WTC11 (cell line): Measurements from ENCODE around the gene CTNND2. TPM values are rescaled to one million over a fixed set of nuclear protein-coding genes. Genes with fewer than 3 reads are reported as not detected.
A peak's percentile ranks its signal among the peaks of the same experiment; 100 is the strongest.

Experiments used
- ATAC-seq: fragments of 200-7000 bp; cut with Tn5 transposase; 2 replicates; pipeline ENCODE4 v1.10.0; 2021; ENCODE audit warnings: mild to moderate bottlenecking, moderate library complexity
- CTCF ChIA-PET: fragments of 300-600 bp; sonication (Branson Sonifier 250); formaldehyde crosslinking; loops from one replicate; lab custom pipeline; 2021; ENCODE audit warnings: antibody characterized with exemption; lab: Charles Lee
- POLR2A ChIA-PET: fragments of 350-600 bp; sonication (Branson Sonifier 250); formaldehyde crosslinking; loops from one replicate; lab custom pipeline; 2021; ENCODE audit warnings: antibody characterized with exemption; lab: Charles Lee
- DNase-seq: peaks from one replicate; pipeline ENCODE4 v3.0.0; 2021; ENCODE audit warnings: low spot score
- H3K27ac Mint-ChIP-seq: 2 replicates; pipeline ENCODE4 v1.8.0; 2021; ENCODE audit warnings: mixed read lengths
- H3K27me3 Mint-ChIP-seq: 2 replicates; pipeline ENCODE4 v1.8.0; 2021; ENCODE audit warnings: low read depth, mild to moderate bottlenecking, moderate library complexity, mixed read lengths
- H3K36me3 Mint-ChIP-seq: 2 replicates; pipeline ENCODE4 v1.8.0; 2021; ENCODE audit warnings: mixed read lengths
- H3K4me1 Mint-ChIP-seq: 2 replicates; pipeline ENCODE4 v1.8.0; 2022; ENCODE audit warnings: mixed read lengths
- H3K4me3 Mint-ChIP-seq: 2 replicates; pipeline ENCODE4 v1.8.0; 2021; ENCODE audit warnings: mild to moderate bottlenecking, moderate library complexity, mixed read lengths
- H3K9me3 Mint-ChIP-seq: 2 replicates; pipeline ENCODE4 v1.8.0; 2021; ENCODE audit warnings: mixed read lengths
- AFF4 ChIP-seq: sonication (generic); formaldehyde crosslinking; IDR thresholded peaks from 2 replicates; pipeline ENCODE4 v1.8.1; 2023; ENCODE audit warnings: mild to moderate bottlenecking, missing genetic modification reagents, borderline replicate concordance
- AR ChIP-seq: fragments of 250-450 bp; sonication (Bioruptor Pico); IDR thresholded peaks from 2 replicates; pipeline ENCODE4 v1.9.0; 2021; ENCODE audit warnings: mild to moderate bottlenecking
- EMX1 ChIP-seq: fragments of 250-450 bp; sonication (Bioruptor Pico); IDR thresholded peaks from 2 replicates; pipeline ENCODE4 v1.8.0; 2021; ENCODE audit warnings: mild to moderate bottlenecking
- FOXJ3 ChIP-seq: sonication (generic); formaldehyde crosslinking; IDR thresholded peaks from 2 replicates; pipeline ENCODE4 v1.9.0; 2021; ENCODE audit warnings: missing genetic modification reagents, mild to moderate bottlenecking, borderline replicate concordance
- FOXK1 ChIP-seq: sonication (generic); formaldehyde crosslinking; IDR thresholded peaks from 2 replicates; pipeline ENCODE4 v1.8.0; 2022; ENCODE audit warnings: mild to moderate bottlenecking, moderate library complexity, missing genetic modification reagents
- FOXP1 ChIP-seq: sonication (generic); formaldehyde crosslinking; IDR thresholded peaks from 2 replicates; pipeline ENCODE4 v1.8.0; 2022; ENCODE audit warnings: missing genetic modification reagents, mild to moderate bottlenecking, moderate library complexity, borderline replicate concordance
- GTF2I ChIP-seq: fragments of 250-450 bp; sonication (Bioruptor Pico); conservative IDR thresholded peaks from 2 replicates; pipeline ENCODE4 v1.4.0; 2021; ENCODE audit warnings: mild to moderate bottlenecking
- IRF2 ChIP-seq: sonication (generic); formaldehyde crosslinking; IDR thresholded peaks from 2 replicates; pipeline ENCODE4 v1.8.0; 2022; ENCODE audit warnings: low read depth, missing genetic modification reagents, borderline replicate concordance
- JAZF1 ChIP-seq: fragments of 250-450 bp; sonication (Bioruptor Pico); IDR thresholded peaks from 2 replicates; pipeline ENCODE4 v1.9.0; 2021; ENCODE audit warnings: moderate library complexity, mild to moderate bottlenecking, inconsistent platforms
- MAX ChIP-seq: sonication (generic); formaldehyde crosslinking; IDR thresholded peaks from 2 replicates; pipeline ENCODE4 v1.8.0; 2022; ENCODE audit warnings: mild to moderate bottlenecking, missing genetic modification reagents
- NR2C2 ChIP-seq: sonication (generic); formaldehyde crosslinking; IDR thresholded peaks from 2 replicates; pipeline ENCODE4 v1.8.0; 2022; ENCODE audit warnings: mild to moderate bottlenecking, missing genetic modification reagents
- NR3C1 ChIP-seq: sonication (generic); formaldehyde crosslinking; conservative IDR thresholded peaks from 2 replicates; pipeline ENCODE4 v1.8.1; 2023; ENCODE audit warnings: low read depth, mild to moderate bottlenecking, missing genetic modification reagents
- PRRX2 ChIP-seq: fragments of 250-450 bp; sonication (Bioruptor Pico); IDR thresholded peaks from 2 replicates; pipeline ENCODE4 v1.8.0; 2021; ENCODE audit warnings: mild to moderate bottlenecking
- RELA ChIP-seq: sonication (generic); formaldehyde crosslinking; IDR thresholded peaks from 2 replicates; pipeline ENCODE4 v1.8.1; 2022; ENCODE audit warnings: missing genetic modification reagents, mild to moderate bottlenecking, borderline replicate concordance
- SMAD3 ChIP-seq: sonication (generic); formaldehyde crosslinking; IDR thresholded peaks from 2 replicates; pipeline ENCODE4 v1.8.0; 2022; ENCODE audit warnings: missing genetic modification reagents, mild to moderate bottlenecking, borderline replicate concordance
- SOX15 ChIP-seq: fragments of 250-450 bp; sonication (Bioruptor Pico); IDR thresholded peaks from 2 replicates; pipeline ENCODE4 v1.9.0; 2021; ENCODE audit warnings: mild to moderate bottlenecking
- TEAD1 ChIP-seq: sonication (generic); formaldehyde crosslinking; IDR thresholded peaks from 2 replicates; pipeline ENCODE4 v1.8.0; 2022; ENCODE audit warnings: mild to moderate bottlenecking, missing genetic modification reagents
- ZNF232 ChIP-seq: sonication (generic); formaldehyde crosslinking; IDR thresholded peaks from 2 replicates; pipeline ENCODE4 v1.8.0; 2022; ENCODE audit warnings: mild to moderate bottlenecking, missing genetic modification reagents
- ZNF512 ChIP-seq: sonication (generic); formaldehyde crosslinking; IDR thresholded peaks from 2 replicates; pipeline ENCODE4 v1.8.1; 2022; ENCODE audit warnings: missing genetic modification reagents, borderline replicate concordance
- ZNF532 ChIP-seq: fragments of 250-450 bp; sonication (Bioruptor Pico); IDR thresholded peaks from 2 replicates; pipeline ENCODE4 v1.9.0; 2021; ENCODE audit warnings: mild to moderate bottlenecking, borderline replicate concordance
- total RNA-seq: library from RNA; stranded (reverse); gene quantifications from 3 replicates; pipeline ENCODE4 v1.2.3, GENCODE V29; 2021
- TF ChIP-seq, protein P1 (sequence below): sonication (generic); formaldehyde crosslinking; IDR thresholded peaks from 2 replicates; pipeline ENCODE4 v1.8.1; 2023; ENCODE audit warnings: mild to moderate bottlenecking, moderate library complexity, missing genetic modification reagents

CTNND2 gene
- total RNA-seq, 1 experiment from 2014 or later: 11.9 TPM

GRCh38 chr5:11596185-11596584 is 308.1 kb downstream of the CTNND2 start:
- no peaks in the 10 kb centered on the region for H3K36me3 Mint-ChIP-seq
- H3K27me3 Mint-ChIP-seq: no peaks in the 10 kb centered on the region
- ATAC-seq: peak; percentile 48; the same call in 1 of the 2 replicates
- ChIA-PET CTCF (no interaction called here), POLR2A (no interaction called here)
- no peak for DNase-seq
- peaks cover 8% of the 10 kb centered on the region for H3K9me3 Mint-ChIP-seq
- peaks cover 31% of the 10 kb centered on the region for H3K4me1 Mint-ChIP-seq
- no peak for TF ChIP-seq TEAD1 (CRISPR knock-in tag)
- TF ChIP-seq NR3C1 (CRISPR knock-in tag): no peak
- TF ChIP-seq SMAD3 (CRISPR knock-in tag): no peak
- no peak for TF ChIP-seq AR (CRISPR knock-in tag)
- no peak for TF ChIP-seq PRRX2 (CRISPR knock-in tag)
- TF ChIP-seq RELA (CRISPR knock-in tag): no peak
- TF ChIP-seq MAX (CRISPR knock-in tag): no peak
- no peak for TF ChIP-seq GTF2I (CRISPR knock-in tag)
- TF ChIP-seq FOXP1 (CRISPR knock-in tag): no peak
- TF ChIP-seq ZNF532 (CRISPR knock-in tag): no peak
- no peak for TF ChIP-seq IRF2 (CRISPR knock-in tag)
- no peak for TF ChIP-seq SOX15 (CRISPR knock-in tag)
- H3K27ac Mint-ChIP-seq: no peak overlapping the region
- H3K4me3 Mint-ChIP-seq: no peak overlapping the region

DNA sequence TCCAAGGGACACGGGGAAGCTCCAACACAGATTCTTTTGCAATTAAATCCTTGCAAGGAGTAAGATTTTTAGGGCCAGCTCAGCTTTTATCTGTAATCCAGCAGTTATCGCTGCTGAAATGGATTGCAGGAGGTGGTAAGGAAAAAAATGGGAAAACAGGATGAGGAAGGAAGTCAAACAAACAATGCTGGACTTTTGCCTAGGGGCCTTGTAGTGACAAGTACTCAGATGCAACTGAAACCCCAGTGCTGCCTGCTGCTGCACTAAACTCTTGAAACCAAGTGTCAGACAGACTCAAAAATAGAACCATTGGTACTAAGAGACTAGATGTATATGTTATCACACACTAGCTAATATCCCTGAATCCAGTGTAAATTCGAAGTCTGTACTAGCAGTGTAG is 309.2 kb downstream of the CTNND2 start:
- H3K9me3 Mint-ChIP-seq: peaks cover 13% of the 10 kb centered on the region
- H3K36me3 Mint-ChIP-seq: peaks cover 6% of the 10 kb centered on the region
- H3K27me3 Mint-ChIP-seq: no peaks in the 10 kb centered on the region
- H3K4me1 Mint-ChIP-seq: peaks cover 31% of the 10 kb centered on the region
- no peak for ATAC-seq
- no peak overlapping the region for H3K27ac Mint-ChIP-seq
- DNase-seq: no peak
- H3K4me3 Mint-ChIP-seq: no peak overlapping the region
- ChIA-PET CTCF (no interaction called here), POLR2A (no interaction called here)
- no peak for TF ChIP-seq ZNF512 (CRISPR knock-in tag)
- TF ChIP-seq FOXJ3 (CRISPR knock-in tag): no peak
- no peak for TF ChIP-seq EMX1 (CRISPR knock-in tag)
- no peak for TF ChIP-seq SOX15 (CRISPR knock-in tag)
- no peak for TF ChIP-seq FOXK1 (CRISPR knock-in tag)
- no peak for TF ChIP-seq NR2C2 (CRISPR knock-in tag)
- no peak for TF ChIP-seq JAZF1 (CRISPR knock-in tag)
- no peak for TF ChIP-seq ZNF232 (CRISPR knock-in tag)
- TF ChIP-seq, protein P1, sequence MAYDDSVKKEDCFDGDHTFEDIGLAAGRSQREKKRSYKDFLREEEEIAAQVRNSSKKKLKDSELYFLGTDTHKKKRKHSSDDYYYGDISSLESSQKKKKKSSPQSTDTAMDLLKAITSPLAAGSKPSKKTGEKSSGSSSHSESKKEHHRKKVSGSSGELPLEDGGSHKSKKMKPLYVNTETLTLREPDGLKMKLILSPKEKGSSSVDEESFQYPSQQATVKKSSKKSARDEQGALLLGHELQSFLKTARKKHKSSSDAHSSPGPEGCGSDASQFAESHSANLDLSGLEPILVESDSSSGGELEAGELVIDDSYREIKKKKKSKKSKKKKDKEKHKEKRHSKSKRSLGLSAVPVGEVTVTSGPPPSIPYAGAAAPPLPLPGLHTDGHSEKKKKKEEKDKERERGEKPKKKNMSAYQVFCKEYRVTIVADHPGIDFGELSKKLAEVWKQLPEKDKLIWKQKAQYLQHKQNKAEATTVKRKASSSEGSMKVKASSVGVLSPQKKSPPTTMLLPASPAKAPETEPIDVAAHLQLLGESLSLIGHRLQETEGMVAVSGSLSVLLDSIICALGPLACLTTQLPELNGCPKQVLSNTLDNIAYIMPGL: no peak
- no peak for TF ChIP-seq AFF4 (CRISPR knock-in tag)
